Epithelial cell of esophagus (primary cell): Measurements from ENCODE around the gene CAPNS2.
"Not testable (repeated sequence)": the region's sequence is repeated elsewhere in the genome, so short reads cannot be mapped to it uniquely, and the experiment has no call there.

Source experiments
- DNase-seq: peaks from one replicate; pipeline ENCODE4 v3.0.0; 2010; ENCODE audit warnings: low read depth
- H3K4me3 ChIP-seq: 2 replicates; pipeline ENCODE4 v1.5.1; 2011; ENCODE audit warnings: mild to moderate bottlenecking, low read length, control low read depth
- CTCF ChIP-seq: IDR thresholded peaks from 2 replicates; pipeline ENCODE4 v1.5.1; 2011; ENCODE audit warnings: low read depth, mild to moderate bottlenecking, low read length, control low read depth, inconsistent platforms; ENCODE audit not compliant: insufficient read depth; ENCODE audit errors: missing control alignments

CAPNS2 gene

GRCh38 chr16:55597928-55598327 lies 31.4 kb downstream of the CAPNS2 start:
- no peak overlapping the region for H3K4me3 ChIP-seq
- TF ChIP-seq CTCF: no peak
- DNase-seq: no peak

DNA sequence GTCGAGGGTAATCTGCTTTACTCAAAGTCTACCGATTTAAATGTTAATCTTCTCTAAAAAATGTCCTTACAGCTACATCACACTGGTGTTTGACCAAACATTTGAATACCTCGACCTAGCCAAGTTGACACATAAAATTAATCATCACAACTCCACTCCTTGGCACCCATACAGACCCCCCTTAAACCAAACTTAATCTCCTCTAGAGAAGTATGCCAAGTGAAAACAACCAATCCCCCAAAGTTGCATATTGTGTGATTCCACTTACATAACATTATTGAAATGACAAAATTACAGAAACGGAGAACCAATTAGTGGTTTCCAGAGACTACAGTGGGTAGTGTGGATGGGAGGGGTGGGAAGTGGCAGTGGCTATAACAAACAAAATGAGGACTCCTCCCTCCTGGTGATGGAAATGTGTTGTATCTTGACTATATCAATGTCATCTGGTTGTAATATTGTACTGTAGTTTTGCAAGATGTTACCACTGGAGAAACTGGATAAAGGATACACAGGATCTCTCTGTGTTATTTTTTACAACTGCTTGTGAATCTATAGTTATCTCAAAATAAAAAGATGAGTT lies 39.4 kb downstream of the CAPNS2 start:
- no peak for TF ChIP-seq CTCF
- DNase-seq: no peak
- H3K4me3 ChIP-seq: no peak overlapping the region

- H3K4me3 ChIP-seq: no peak overlapping the region
- TF ChIP-seq CTCF: no peak
These were observed 47.3 kb downstream of the CAPNS2 start for GRCh38 chr16:55613613-55614335.

DNA sequence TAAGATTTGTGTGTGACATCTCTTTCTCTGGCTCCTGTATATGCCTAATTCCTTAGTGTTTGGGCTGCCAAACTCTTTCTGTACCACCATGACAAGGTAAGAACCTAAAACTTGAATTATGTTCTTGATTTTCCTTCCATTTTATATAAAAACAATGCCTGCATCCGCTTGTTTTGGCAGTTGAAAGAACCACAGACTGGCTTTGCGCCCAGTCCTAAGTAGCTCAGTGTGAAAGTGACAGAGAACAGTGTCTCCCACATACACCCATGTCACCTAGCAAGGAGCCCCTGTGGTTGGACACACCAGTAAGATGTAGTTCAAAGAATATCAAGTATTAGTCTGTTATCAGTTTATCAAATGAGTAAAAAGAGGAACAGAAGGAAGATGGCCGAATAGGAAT lies 48.6 kb downstream of the CAPNS2 start:
- DNase-seq: no peak
- TF ChIP-seq CTCF: no peak
- no peak overlapping the region for H3K4me3 ChIP-seq

More at GRCh38 chr16:55613613-55614335, 47.3 kb downstream of the CAPNS2 start:
- DNase-seq: no peak

DNA sequence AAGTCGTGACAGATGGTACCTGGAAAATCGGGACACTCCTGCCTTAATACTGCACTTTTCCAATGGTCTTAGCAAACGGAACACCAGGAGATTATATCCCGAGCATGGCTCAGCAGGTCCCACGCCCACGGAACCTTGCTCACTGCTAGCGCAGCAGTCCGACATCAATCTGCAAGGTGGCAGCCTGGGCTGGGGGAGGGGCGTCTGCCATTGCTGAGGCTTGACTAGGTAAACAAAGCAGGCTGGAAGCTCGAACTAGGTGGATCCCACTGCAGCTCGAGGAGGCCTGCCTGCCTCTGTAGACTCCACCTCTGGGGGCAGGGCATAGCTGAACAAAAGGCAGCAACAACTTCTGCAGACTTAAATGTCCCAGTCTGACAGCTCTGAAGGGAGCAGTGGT lies 49.2 kb downstream of the CAPNS2 start:
- not testable (repeated sequence) for H3K4me3 ChIP-seq, DNase-seq
